ENCODE measurements around the gene EVC2.

Gene EVC2

DNA sequence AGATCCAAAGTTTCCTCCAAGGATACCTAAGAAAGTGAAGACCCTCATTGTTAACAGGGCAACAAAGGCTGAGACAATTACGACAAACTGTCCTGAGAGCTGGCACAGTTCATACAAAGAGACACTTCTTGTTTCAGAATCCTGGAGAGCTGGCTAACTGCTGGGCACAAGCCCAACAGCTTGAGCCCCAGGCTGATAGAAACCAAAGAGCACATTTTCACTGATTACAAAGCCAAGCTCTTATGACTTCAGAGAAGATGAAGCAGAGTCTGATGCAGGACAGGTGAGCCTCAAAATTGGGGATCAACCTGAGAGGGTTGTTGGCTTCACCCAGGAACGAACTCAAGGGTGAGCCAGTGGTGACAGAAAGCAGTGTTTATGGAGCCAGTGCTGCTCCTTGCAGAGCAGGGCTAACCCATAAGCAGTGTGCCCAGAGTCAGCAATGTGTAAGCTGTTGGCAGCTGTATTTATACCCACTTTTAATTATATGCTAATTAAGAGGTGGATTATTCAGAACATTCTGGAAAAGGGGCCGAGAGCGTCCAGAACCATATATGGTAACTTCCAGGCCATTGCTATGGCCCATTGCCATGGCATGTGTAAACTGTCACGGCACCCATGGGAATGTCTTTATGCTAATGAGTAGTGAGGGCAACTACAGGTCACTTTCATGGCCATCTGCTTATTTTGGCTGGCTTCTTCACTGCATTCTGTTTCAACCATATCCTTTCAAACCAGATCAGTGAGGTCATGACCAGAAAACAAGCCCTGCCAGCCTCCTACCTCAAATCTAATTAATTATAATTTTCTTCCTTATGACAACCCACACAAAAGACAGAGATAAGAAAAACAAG lies 183.7 kb downstream of the EVC2 start:
- no peak overlapping the region for H3K4me3 ChIP-seq (ENCODE audit: low read depth, low read length)
- H3K36me3 ChIP-seq = no peaks in the 10 kb centered on the region
- H3K9me3 ChIP-seq = no peaks in the 10 kb centered on the region; the same call in 1 of the 2 replicates
- peak; percentile 80 for DNase-seq
- no peaks in the 10 kb centered on the region for H3K27me3 ChIP-seq
- peaks cover 16% of the 10 kb centered on the region for H3K4me1 ChIP-seq
- TF ChIP-seq, protein P1, sequence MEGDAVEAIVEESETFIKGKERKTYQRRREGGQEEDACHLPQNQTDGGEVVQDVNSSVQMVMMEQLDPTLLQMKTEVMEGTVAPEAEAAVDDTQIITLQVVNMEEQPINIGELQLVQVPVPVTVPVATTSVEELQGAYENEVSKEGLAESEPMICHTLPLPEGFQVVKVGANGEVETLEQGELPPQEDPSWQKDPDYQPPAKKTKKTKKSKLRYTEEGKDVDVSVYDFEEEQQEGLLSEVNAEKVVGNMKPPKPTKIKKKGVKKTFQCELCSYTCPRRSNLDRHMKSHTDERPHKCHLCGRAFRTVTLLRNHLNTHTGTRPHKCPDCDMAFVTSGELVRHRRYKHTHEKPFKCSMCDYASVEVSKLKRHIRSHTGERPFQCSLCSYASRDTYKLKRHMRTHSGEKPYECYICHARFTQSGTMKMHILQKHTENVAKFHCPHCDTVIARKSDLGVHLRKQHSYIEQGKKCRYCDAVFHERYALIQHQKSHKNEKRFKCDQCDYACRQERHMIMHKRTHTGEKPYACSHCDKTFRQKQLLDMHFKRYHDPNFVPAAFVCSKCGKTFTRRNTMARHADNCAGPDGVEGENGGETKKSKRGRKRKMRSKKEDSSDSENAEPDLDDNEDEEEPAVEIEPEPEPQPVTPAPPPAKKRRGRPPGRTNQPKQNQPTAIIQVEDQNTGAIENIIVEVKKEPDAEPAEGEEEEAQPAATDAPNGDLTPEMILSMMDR (IDR thresholded peaks at IDR 0.05; ENCODE audit: low read depth, low read length) = no peak

DNA sequence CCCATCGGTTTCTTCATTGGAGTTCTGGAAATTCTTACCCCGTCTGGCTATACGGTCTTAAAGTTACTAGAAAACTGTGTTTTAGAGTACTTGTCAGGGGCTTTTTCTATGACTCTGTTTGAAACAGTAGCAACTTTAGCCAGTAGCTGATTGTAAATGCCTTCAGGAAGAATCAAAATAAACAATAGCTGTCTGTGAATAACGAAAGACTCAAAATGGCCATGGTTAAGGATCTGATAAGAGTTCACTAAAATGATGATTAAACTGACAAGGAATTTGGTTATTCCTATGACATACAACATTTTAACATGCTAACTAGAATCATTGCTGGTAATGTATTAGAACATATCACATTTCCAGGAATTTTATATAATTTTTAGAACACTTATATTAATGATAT lies 191.0 kb downstream of the EVC2 start:
- no peak for DNase-seq
- Histone ChIP-seq H3K4me1 (no peaks in the 10 kb centered on the region), H3K36me3 (no peaks in the 10 kb centered on the region), H3K27me3 (no peaks in the 10 kb centered on the region), H3K4me3 (ENCODE audit: low read depth, low read length) (no peak overlapping the region), H3K9me3 (no peaks in the 10 kb centered on the region)
- TF ChIP-seq, protein P1 (IDR thresholded peaks at IDR 0.05; ENCODE audit: low read depth, low read length) = no peak

DNA sequence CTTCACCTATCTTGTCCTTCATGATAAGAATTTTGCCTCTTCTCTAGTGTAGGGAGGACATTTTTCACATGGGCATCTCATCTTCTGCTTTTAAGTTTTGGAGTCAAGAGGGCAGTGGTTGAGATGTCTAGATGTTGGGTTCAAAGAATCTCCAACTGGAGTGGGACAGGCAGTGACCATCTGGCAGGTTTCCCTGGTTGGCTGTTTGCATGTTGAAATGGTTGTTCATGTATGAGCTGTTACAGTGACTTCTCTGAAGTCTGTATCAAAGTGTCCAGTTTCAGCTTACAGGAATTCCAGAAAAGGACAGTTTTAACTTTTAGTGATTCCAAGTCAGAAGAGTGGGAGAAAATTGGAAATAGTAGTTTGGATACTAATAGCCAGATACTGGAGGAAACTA lies 192.7 kb downstream of the EVC2 start:
- Histone ChIP-seq H3K27me3 (no peaks in the 10 kb centered on the region), H3K36me3 (no peaks in the 10 kb centered on the region), H3K4me3 (ENCODE audit: low read depth, low read length) (no peak overlapping the region), H3K9me3 (no peaks in the 10 kb centered on the region), H3K4me1 (no peaks in the 10 kb centered on the region)
- TF ChIP-seq, protein P1 (IDR thresholded peaks at IDR 0.05; ENCODE audit: low read depth, low read length) = no peak
- DNase-seq = no peak
